Neuronal stem cell (in vitro differentiated cells): ENCODE results near the gene CC2D1A.

Experiments used
- DNase-seq: peaks from one replicate; pipeline ENCODE4 v3.0.0-alpha.2; 2013; ENCODE audit warnings: low spot score
- H2AFZ ChIP-seq: one replicate; pipeline ENCODE4 v1.6.1; 2013; ENCODE audit warnings: mild to moderate bottlenecking, low read length, inconsistent platforms
- H2AK5ac ChIP-seq: 2 replicates; pipeline ENCODE4 v1.6.1; 2013; ENCODE audit warnings: low read depth, mild to moderate bottlenecking, inconsistent platforms, low read length, moderate library complexity, mixed read lengths
- H2BK120ac ChIP-seq: 2 replicates; pipeline ENCODE4 v1.6.1; 2013; ENCODE audit warnings: low read depth, mild to moderate bottlenecking, inconsistent platforms, low read length, moderate library complexity, mixed read lengths
- H2BK12ac ChIP-seq: one replicate; pipeline ENCODE4 v1.6.1; 2013; ENCODE audit warnings: low read length, inconsistent platforms
- H2BK15ac ChIP-seq: 2 replicates; pipeline ENCODE4 v1.6.1; 2013; ENCODE audit warnings: mild to moderate bottlenecking, low read length, inconsistent platforms, mixed read lengths
- H2BK5ac ChIP-seq: one replicate; pipeline ENCODE4 v1.6.1; 2013; ENCODE audit warnings: inconsistent platforms, mild to moderate bottlenecking, low read length, moderate library complexity
- H3K14ac ChIP-seq: one replicate; pipeline ENCODE4 v1.6.1; 2013; ENCODE audit warnings: low read length, inconsistent platforms
- H3K18ac ChIP-seq: 2 replicates; pipeline ENCODE4 v1.6.1; 2013; ENCODE audit warnings: low read length, inconsistent platforms
- H3K23ac ChIP-seq: 2 replicates; pipeline ENCODE4 v1.6.1; 2013; ENCODE audit warnings: low read depth, mild to moderate bottlenecking, mixed read lengths, low read length, inconsistent platforms; ENCODE audit not compliant: poor library complexity
- H3K27ac ChIP-seq: replicated peaks from 3 replicates; pipeline ENCODE4 v1.5.1; 2013; ENCODE audit warnings: low read length, inconsistent platforms
- H3K27me3 ChIP-seq, 3 experiments: 2 replicates each; pipeline ENCODE4 v1.6.1; 2013; ENCODE audit warnings: low read length in 3 of 3, mild to moderate bottlenecking in 2 of 3, inconsistent platforms in 1 of 3, low read depth in 1 of 3, mixed read lengths in 1 of 3, moderate library complexity in 1 of 3; ENCODE audit not compliant: control insufficient read depth in 3 of 3, insufficient read depth in 3 of 3
- H3K36me3 ChIP-seq, 2 donors: replicated peaks in 1 of 2; 2 replicates each; pipeline ENCODE4 v1.6.1; 2013; ENCODE audit warnings: low read length in 2 of 2; ENCODE audit not compliant: control insufficient read depth in 2 of 2, insufficient read depth in 2 of 2
- H3K4ac ChIP-seq: 2 replicates; pipeline ENCODE4 v1.6.1; 2013; ENCODE audit warnings: inconsistent platforms, mild to moderate bottlenecking, low read length, moderate library complexity
- H3K4me1 ChIP-seq, 2 donors: 1 replicate in 1 of 2; 2 replicates in 1 of 2; pipeline ENCODE4 v1.6.1; 2013; ENCODE audit warnings: low read length in 2 of 2, low read depth in 1 of 2; ENCODE audit not compliant: control insufficient read depth in 2 of 2, insufficient read depth in 1 of 2
- H3K4me2 ChIP-seq: one replicate; pipeline ENCODE4 v1.6.1; 2013; ENCODE audit warnings: mild to moderate bottlenecking, low read length, inconsistent platforms; ENCODE audit not compliant: insufficient read depth, poor library complexity, severe bottlenecking
- H3K4me3 ChIP-seq, 2 donors: 2 replicates each; pipeline ENCODE4 v1.5.1; 2013; ENCODE audit warnings: low read length in 2 of 2, mild to moderate bottlenecking in 2 of 2, inconsistent platforms in 1 of 2, moderate library complexity in 1 of 2
- H3K79me1 ChIP-seq: one replicate; pipeline ENCODE4 v1.6.1; 2013; ENCODE audit warnings: low read depth, mild to moderate bottlenecking, inconsistent platforms, low read length, moderate library complexity
- H3K9ac ChIP-seq: one replicate; pipeline ENCODE4 v1.6.1; 2013; ENCODE audit warnings: mild to moderate bottlenecking, low read depth, low read length, inconsistent platforms; ENCODE audit not compliant: poor library complexity
- H3K9me3 ChIP-seq, 2 donors: replicated peaks in 1 of 2; 2 replicates each; pipeline versions ENCODE3 to v1.6.1; 2013; ENCODE audit warnings: low read length in 2 of 2, mild to moderate bottlenecking in 2 of 2, inconsistent platforms in 1 of 2, low read depth in 1 of 2, mixed read lengths in 1 of 2, moderate library complexity in 1 of 2; ENCODE audit not compliant: control insufficient read depth in 2 of 2, insufficient read depth in 1 of 2
- H4K8ac ChIP-seq: one replicate; pipeline ENCODE4 v1.6.1; 2013; ENCODE audit warnings: low read depth, mild to moderate bottlenecking, inconsistent platforms, low read length, moderate library complexity
- H4K91ac ChIP-seq: one replicate; pipeline ENCODE4 v1.6.1; 2013; ENCODE audit warnings: low read length, low read depth, mild to moderate bottlenecking, inconsistent platforms; ENCODE audit not compliant: poor library complexity
- WGBS, 2 donors: extraction: QIAGEN DNeasy Blood & Tissue Kit; methylation state at CpG; one replicate each; pipeline ENCODE4 v1.1.7; 2013; ENCODE audit warnings: missing lambda C conversion rate in 2 of 2, mixed read lengths in 1 of 2; ENCODE audit not compliant: insufficient read length in 2 of 2, insufficient replicate concordance in 1 of 2; ENCODE audit errors: extremely low coverage in 2 of 2; 5-methylcytosine and 5-hydroxymethylcytosine counted together

The CC2D1A gene

GRCh38 chr19:13975870-13976269 is 69.9 kb downstream of the CC2D1A start:
- no peak for DNase-seq
- WGBS, 2 donors, result no CpG with 5 or more reads among the region's 11 CpGs

GRCh38 chr19:13976446-13976845 is 70.4 kb downstream of the CC2D1A start:
- Histone ChIP-seq H3K4me2 (no peak overlapping the region), H3K4ac (no peak overlapping the region), H3K14ac (no peak overlapping the region), H2BK120ac (no peak overlapping the region), H2BK12ac (no peak overlapping the region), H2AFZ (no peak overlapping the region), H3K36me3 (peaks cover 20 to 26% of the 10 kb centered on the region in 2 donors), H3K27me3 (no peaks in the 10 kb centered on the region), H4K8ac (no peak overlapping the region), H3K4me1 (peaks cover 0 to 10% of the 10 kb centered on the region in 2 donors), H3K9ac (no peak overlapping the region), H3K27ac (no peak overlapping the region), H4K91ac (no peak overlapping the region), H3K9me3 (peaks cover 0 to 1% of the 10 kb centered on the region in 2 donors), H2BK15ac (no peak overlapping the region), H3K23ac (no peak overlapping the region), H2AK5ac (no peak overlapping the region), H3K4me3 (no peak overlapping the region), H3K79me1 (peaks cover 8% of the 10 kb centered on the region), H3K18ac (no peak overlapping the region), H2BK5ac (no peak overlapping the region)
- WGBS, 2 donors, result no CpG with 5 or more reads among the region's 12 CpGs
- DNase-seq, result no peak

More at GRCh38 chr19:13975870-13976269, 69.9 kb downstream of the CC2D1A start:
- Histone ChIP-seq H3K18ac (no peak overlapping the region), H3K9ac (no peak overlapping the region), H4K91ac (no peak overlapping the region), H2AFZ (no peak overlapping the region), H3K36me3 (peaks cover 22 to 27% of the 10 kb centered on the region in 2 donors), H2BK5ac (no peak overlapping the region), H3K79me1 (peaks cover 6% of the 10 kb centered on the region), H2AK5ac (no peak overlapping the region), H3K9me3 (peaks cover 0 to 1% of the 10 kb centered on the region in 2 donors), H3K27ac (no peak overlapping the region), H3K23ac (no peak overlapping the region), H3K4me1 (peaks cover 0 to 10% of the 10 kb centered on the region in 2 donors), H3K4me3 (no peak overlapping the region), H2BK15ac (no peak overlapping the region), H3K27me3 (no peaks in the 10 kb centered on the region), H2BK12ac (no peak overlapping the region), H3K4me2 (no peak overlapping the region), H3K4ac (no peak overlapping the region), H2BK120ac (no peak overlapping the region), H4K8ac (no peak overlapping the region), H3K14ac (no peak overlapping the region)

- no peak for DNase-seq
- Histone ChIP-seq H3K9me3 (peaks cover 0 to 1% of the 10 kb centered on the region in 2 donors), H2BK5ac (peak overlapping the region; percentile 91), H3K14ac (peak overlapping the region; percentile 31), H2AK5ac (peak overlapping the region; percentile 79), H4K91ac (no peak overlapping the region), H3K27me3 (no peaks in the 10 kb centered on the region), H3K27ac (no peak overlapping the region), H3K18ac (peak overlapping the region; percentile 94), H3K4ac (no peak overlapping the region), H4K8ac (peak overlapping the region; percentile 82), H3K4me2 (no peak overlapping the region), H2BK15ac (peak overlapping the region; percentile 93), H3K9ac (no peak overlapping the region), H2BK12ac (peak overlapping the region; percentile 94), H2BK120ac (no peak overlapping the region), H3K23ac (peak overlapping the region; percentile 60), H3K79me1 (peaks cover 10% of the 10 kb centered on the region), H3K4me3 (no peak overlapping the region), H3K36me3 (peaks cover 23% of the 10 kb centered on the region in 2 donors), H3K4me1 (peaks cover 0 to 10% of the 10 kb centered on the region in 2 donors), H2AFZ (no peak overlapping the region)
- no CpG with 5 or more reads among the region's 12 CpGs for WGBS, 2 donors
Observed at GRCh38 chr19:13977803-13978202, 71.8 kb downstream of the CC2D1A start.

- no CpG with 5 or more reads among the region's 74 CpGs for WGBS, 2 donors
- Histone ChIP-seq H2BK120ac (no peak overlapping the region), H3K23ac (peak overlapping the region; percentile 12), H3K18ac (peak overlapping the region; percentile 97), H2AK5ac (peak overlapping the region; percentile 95), H3K4ac (peak overlapping the region; percentile 97), H2AFZ (no peak overlapping the region), H3K14ac (peak overlapping the region; percentile 71), H2BK5ac (peak overlapping the region; percentile 91), H2BK15ac (peak overlapping the region; percentile 93), H3K4me1 (peaks cover 0 to 10% of the 10 kb centered on the region in 2 donors), H3K9me3 (peaks cover 0 to 1% of the 10 kb centered on the region in 2 donors), H3K4me2 (peak overlapping the region; percentile 77), H4K91ac (peak overlapping the region; percentile 25), H2BK12ac (peak overlapping the region; percentile 73), H3K4me3 (peak overlapping the region in 1 of 2 donors; percentile 75), H3K79me1 (peaks cover 10% of the 10 kb centered on the region), H3K27me3 (no peaks in the 10 kb centered on the region), H3K27ac (no peak overlapping the region), H3K9ac (peak overlapping the region; percentile 70), H4K8ac (no peak overlapping the region), H3K36me3 (peaks cover 20 to 25% of the 10 kb centered on the region in 2 donors)
- DNase-seq, result peak; percentile 85
Observed at GRCh38 chr19:13978351-13979243, 72.6 kb downstream of the CC2D1A start.
